ENCODE results near the gene NCBP2L. TPM values are rescaled to one million over a fixed set of nuclear protein-coding genes. Genes with fewer than 3 reads are reported as not detected.

Gene NCBP2L
- total RNA-seq, 1 experiment from 2014 or later: not detected

DNA sequence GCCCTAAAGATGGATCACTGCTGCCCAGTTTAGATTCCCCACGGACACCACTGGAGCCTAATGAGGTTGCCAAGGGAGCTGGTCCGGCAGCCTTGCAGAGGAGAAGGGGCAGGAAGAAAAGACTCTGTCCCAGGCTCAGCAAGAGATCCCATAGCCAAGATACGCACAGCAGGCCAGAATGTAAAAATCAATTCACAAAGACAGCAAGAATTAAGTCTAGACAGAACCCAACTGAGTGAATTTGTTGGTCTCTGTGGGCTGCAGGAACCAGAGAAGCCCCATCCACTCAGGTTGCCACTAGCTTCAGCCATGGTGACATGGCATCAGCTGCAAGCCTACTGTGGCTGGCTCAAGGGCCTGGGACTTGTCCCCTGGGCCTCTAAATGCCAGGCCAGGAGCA, 24.8 kb upstream of the NCBP2L start:
- DNase-seq: no peak
- Histone ChIP-seq H3K4me3 (ENCODE audit: low read length) (no peak overlapping the region), H3K27me3 (ENCODE audit: low read length) (no peaks in the 10 kb centered on the region), H3K4me1 (ENCODE audit: insufficient read depth, low read length) (peaks cover 3% of the 10 kb centered on the region), H3K9me2 (replicated peaks; ENCODE audit: low read length) (no peaks in the 10 kb centered on the region), H3K9ac (ENCODE audit: low read length) (no peak overlapping the region), H3K36me3 (ENCODE audit: low read depth, low read length) (no peaks in the 10 kb centered on the region), H3K4me2 (ENCODE audit: low read length) (no peak overlapping the region), H2AFZ (ENCODE audit: low read length) (no peak overlapping the region), H3K27ac (ENCODE audit: low read length) (no peak overlapping the region), H3F3A (ENCODE audit: low read length, unreplicated experiment) (no peaks in the 10 kb centered on the region), H4K20me1 (ENCODE audit: low read length) (no peaks in the 10 kb centered on the region), H3K79me2 (ENCODE audit: low read length) (no peaks in the 10 kb centered on the region), H3K9me3 (ENCODE audit: low read length) (no peaks in the 10 kb centered on the region)
- ChIA-PET CTCF (no interaction called here), POLR2A (ENCODE audit: unreplicated experiment) (no interaction called here)
- TF ChIP-seq EZH2phosphoT487 (IDR thresholded peaks at IDR 0.05; ENCODE audit: borderline replicate concordance, low read length): no peak
- TF ChIP-seq, protein P1, sequence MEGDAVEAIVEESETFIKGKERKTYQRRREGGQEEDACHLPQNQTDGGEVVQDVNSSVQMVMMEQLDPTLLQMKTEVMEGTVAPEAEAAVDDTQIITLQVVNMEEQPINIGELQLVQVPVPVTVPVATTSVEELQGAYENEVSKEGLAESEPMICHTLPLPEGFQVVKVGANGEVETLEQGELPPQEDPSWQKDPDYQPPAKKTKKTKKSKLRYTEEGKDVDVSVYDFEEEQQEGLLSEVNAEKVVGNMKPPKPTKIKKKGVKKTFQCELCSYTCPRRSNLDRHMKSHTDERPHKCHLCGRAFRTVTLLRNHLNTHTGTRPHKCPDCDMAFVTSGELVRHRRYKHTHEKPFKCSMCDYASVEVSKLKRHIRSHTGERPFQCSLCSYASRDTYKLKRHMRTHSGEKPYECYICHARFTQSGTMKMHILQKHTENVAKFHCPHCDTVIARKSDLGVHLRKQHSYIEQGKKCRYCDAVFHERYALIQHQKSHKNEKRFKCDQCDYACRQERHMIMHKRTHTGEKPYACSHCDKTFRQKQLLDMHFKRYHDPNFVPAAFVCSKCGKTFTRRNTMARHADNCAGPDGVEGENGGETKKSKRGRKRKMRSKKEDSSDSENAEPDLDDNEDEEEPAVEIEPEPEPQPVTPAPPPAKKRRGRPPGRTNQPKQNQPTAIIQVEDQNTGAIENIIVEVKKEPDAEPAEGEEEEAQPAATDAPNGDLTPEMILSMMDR (conservative IDR thresholded peaks at IDR 0.05; ENCODE audit: low read depth, low read length): no peak
- TF ChIP-seq EZH2 (IDR thresholded peaks at IDR 0.05; ENCODE audit: low read length, unreplicated experiment): no peak
- intact Hi-C loops (cut with micrococcal nuclease): no loop called here
- no peak for ATAC-seq
- BruUV-seq (replicated peaks): no TSS peak

DNA sequence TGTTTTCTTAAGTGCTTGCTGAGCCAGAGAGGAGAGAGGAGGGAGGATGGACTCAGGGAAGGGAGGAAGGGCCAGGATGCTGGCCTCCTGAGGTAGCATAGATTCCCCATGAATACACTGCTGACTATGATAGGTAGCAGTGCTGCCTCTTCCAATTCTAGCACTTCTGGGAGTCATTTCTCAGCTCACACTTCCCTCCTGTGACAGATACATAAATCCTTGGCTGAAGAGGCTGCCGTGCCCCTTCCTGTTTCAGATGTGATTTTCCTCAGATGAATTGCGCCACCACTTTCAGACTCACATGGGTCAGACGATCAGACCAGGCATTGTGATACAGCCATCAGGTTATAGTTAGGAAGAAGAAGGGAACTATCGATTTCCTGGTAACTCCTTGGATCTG, 24.3 kb upstream of the NCBP2L start:
- Histone ChIP-seq H3K27ac (ENCODE audit: low read length) (no peak overlapping the region), H3K9me2 (replicated peaks; ENCODE audit: low read length) (no peaks in the 10 kb centered on the region), H3K79me2 (ENCODE audit: low read length) (no peaks in the 10 kb centered on the region), H2AFZ (ENCODE audit: low read length) (no peak overlapping the region), H4K20me1 (ENCODE audit: low read length) (no peaks in the 10 kb centered on the region), H3K4me1 (ENCODE audit: insufficient read depth, low read length) (no peaks in the 10 kb centered on the region), H3K4me3 (ENCODE audit: low read length) (no peak overlapping the region), H3K27me3 (ENCODE audit: low read length) (no peaks in the 10 kb centered on the region), H3K36me3 (ENCODE audit: low read depth, low read length) (no peaks in the 10 kb centered on the region), H3K4me2 (ENCODE audit: low read length) (no peak overlapping the region), H3K9ac (ENCODE audit: low read length) (no peak overlapping the region), H3F3A (ENCODE audit: low read length, unreplicated experiment) (no peaks in the 10 kb centered on the region), H3K9me3 (ENCODE audit: low read length) (no peaks in the 10 kb centered on the region)
- DNase-seq: no peak
- intact Hi-C loops (cut with micrococcal nuclease): no loop called here
- TF ChIP-seq EZH2phosphoT487 (IDR thresholded peaks at IDR 0.05; ENCODE audit: borderline replicate concordance, low read length) (no peak), EZH2 (IDR thresholded peaks at IDR 0.05; ENCODE audit: low read length, unreplicated experiment) (no peak)
- TF ChIP-seq, protein P1 (conservative IDR thresholded peaks at IDR 0.05; ENCODE audit: low read depth, low read length): no peak
- BruUV-seq (replicated peaks): no TSS peak
- ChIA-PET CTCF (no interaction called here), POLR2A (ENCODE audit: unreplicated experiment) (no interaction called here)
- no peak for ATAC-seq

DNA sequence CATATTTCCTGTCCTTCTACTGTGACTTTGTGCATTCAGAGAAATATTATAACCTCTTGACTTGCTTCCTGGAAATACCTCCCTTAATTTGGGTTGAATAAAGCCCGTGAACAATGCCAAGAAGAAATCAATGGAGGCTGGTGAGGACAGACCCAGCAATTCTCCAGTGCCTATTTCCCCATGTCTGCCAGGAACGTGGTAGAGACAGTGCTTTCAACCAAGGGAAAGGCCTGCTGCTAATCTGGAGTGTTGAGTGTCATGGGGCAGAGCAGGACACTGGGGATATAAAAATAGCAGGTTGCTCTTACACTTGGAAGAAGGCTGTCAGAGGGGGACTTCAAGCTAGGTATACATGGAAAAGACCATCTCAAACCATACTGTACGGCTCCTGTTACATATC, 21.8 kb upstream of the NCBP2L start:
- Histone ChIP-seq H3K4me1 (ENCODE audit: insufficient read depth, low read length) (no peaks in the 10 kb centered on the region), H3K9me3 (ENCODE audit: low read length) (no peaks in the 10 kb centered on the region), H3K9me2 (replicated peaks; ENCODE audit: low read length) (no peaks in the 10 kb centered on the region), H3K27ac (ENCODE audit: low read length) (no peak overlapping the region), H3K4me3 (ENCODE audit: low read length) (no peak overlapping the region), H3K4me2 (ENCODE audit: low read length) (no peak overlapping the region), H2AFZ (ENCODE audit: low read length) (no peak overlapping the region), H3K36me3 (ENCODE audit: low read depth, low read length) (no peaks in the 10 kb centered on the region), H3F3A (ENCODE audit: low read length, unreplicated experiment) (no peaks in the 10 kb centered on the region), H3K79me2 (ENCODE audit: low read length) (no peaks in the 10 kb centered on the region), H3K27me3 (ENCODE audit: low read length) (no peaks in the 10 kb centered on the region), H4K20me1 (ENCODE audit: low read length) (no peaks in the 10 kb centered on the region), H3K9ac (ENCODE audit: low read length) (no peak overlapping the region)
- intact Hi-C loops (cut with micrococcal nuclease): no loop called here
- ChIA-PET CTCF (no interaction called here), POLR2A (ENCODE audit: unreplicated experiment) (no interaction called here)
- TF ChIP-seq EZH2 (IDR thresholded peaks at IDR 0.05; ENCODE audit: low read length, unreplicated experiment): no peak
- no TSS peak for BruUV-seq (replicated peaks)
- no peak for DNase-seq
- ATAC-seq: no peak

Data from PC-3 (cell line).